ENCODE results near the gene SESN2.
A peak's percentile ranks its signal among the peaks of the same experiment; 100 is the strongest.

Gene SESN2

GRCh38 chr1:28239004-28239403, 20.3 kb upstream of the SESN2 start:
- H3K27me3 ChIP-seq (ENCODE audit: control insufficient read depth, insufficient read depth, low read length), result no peaks in the 10 kb centered on the region
- no peaks in the 10 kb centered on the region; the same call in 1 of the 2 replicates for H3K4me1 ChIP-seq (ENCODE audit: control insufficient read depth, insufficient read depth, low read length)
- no peak overlapping the region for H3K27ac ChIP-seq (ENCODE audit: low read length)
- no peak for DNase-seq (ENCODE audit: low read depth, low spot score)
- no peaks in the 10 kb centered on the region for H3K9me3 ChIP-seq (ENCODE audit: control insufficient read depth, insufficient read depth, low read length)
- WGBS (ENCODE audit: insufficient coverage, insufficient read length), result no CpG with 5 or more reads among the region's 2 CpGs
- H3K36me3 ChIP-seq (ENCODE audit: control insufficient read depth, insufficient read depth, low read length), result no peaks in the 10 kb centered on the region; the same call in 1 of the 2 replicates
- H3K4me3 ChIP-seq (ENCODE audit: low read length), result no peak overlapping the region

- H3K27ac ChIP-seq (ENCODE audit: low read length), result no peak overlapping the region
- H3K9me3 ChIP-seq (ENCODE audit: control insufficient read depth, insufficient read depth, low read length), result no peaks in the 10 kb centered on the region
- WGBS (ENCODE audit: insufficient coverage, insufficient read length), result no CpG with 5 or more reads among the region's 4 CpGs
- no peaks in the 10 kb centered on the region for H3K27me3 ChIP-seq (ENCODE audit: control insufficient read depth, insufficient read depth, low read length)
- H3K4me1 ChIP-seq (ENCODE audit: control insufficient read depth, insufficient read depth, low read length), result no peaks in the 10 kb centered on the region; the same call in 1 of the 2 replicates
- H3K36me3 ChIP-seq (ENCODE audit: control insufficient read depth, insufficient read depth, low read length), result no peaks in the 10 kb centered on the region; the same call in 1 of the 2 replicates
- H3K4me3 ChIP-seq (ENCODE audit: low read length), result no peak overlapping the region
- DNase-seq (ENCODE audit: low read depth, low spot score), result no peak
Measured at GRCh38 chr1:28240024-28240423, 19.3 kb upstream of the SESN2 start.

DNA sequence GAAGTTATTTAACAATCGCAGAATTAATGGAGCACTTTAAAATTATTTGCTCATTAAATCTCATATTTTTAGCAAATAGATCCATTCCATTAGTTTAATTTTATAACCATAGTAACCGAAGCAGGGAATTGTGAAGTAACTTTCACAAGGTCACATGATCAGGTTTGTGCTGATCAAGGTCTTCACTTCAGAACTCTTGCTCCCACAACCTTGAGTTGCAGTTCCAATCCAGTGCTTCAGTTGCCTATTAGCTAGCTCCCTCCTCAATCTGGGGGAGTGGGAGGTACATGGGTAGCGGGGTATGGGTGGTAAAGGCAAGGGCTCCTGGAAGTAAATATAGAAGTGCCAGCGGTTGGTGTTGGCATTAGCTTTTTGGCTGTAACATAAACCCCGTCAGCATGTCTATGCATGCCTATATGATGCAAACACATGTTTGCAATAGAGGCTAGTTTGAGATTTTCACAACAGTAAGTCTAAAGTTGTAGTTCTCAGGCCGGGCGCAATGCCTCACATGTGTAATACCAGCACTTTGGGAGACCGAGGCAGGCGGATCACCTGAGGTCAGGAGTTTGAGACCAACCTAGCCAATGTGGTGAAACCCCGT, 17.6 kb upstream of the SESN2 start:
- no peak for DNase-seq (ENCODE audit: low read depth, low spot score)
- Histone ChIP-seq H3K4me3 (ENCODE audit: low read length) (no peak overlapping the region), H3K27ac (ENCODE audit: low read length) (no peak overlapping the region), H3K9me3 (ENCODE audit: control insufficient read depth, insufficient read depth, low read length) (no peaks in the 10 kb centered on the region), H3K4me1 (ENCODE audit: control insufficient read depth, insufficient read depth, low read length) (no peaks in the 10 kb centered on the region; the same call in 1 of the 2 replicates), H3K27me3 (ENCODE audit: control insufficient read depth, insufficient read depth, low read length) (no peaks in the 10 kb centered on the region), H3K36me3 (ENCODE audit: control insufficient read depth, insufficient read depth, low read length) (no peaks in the 10 kb centered on the region; the same call in 1 of the 2 replicates)
- no CpG with 5 or more reads among the region's 10 CpGs for WGBS (ENCODE audit: insufficient coverage, insufficient read length)

DNA sequence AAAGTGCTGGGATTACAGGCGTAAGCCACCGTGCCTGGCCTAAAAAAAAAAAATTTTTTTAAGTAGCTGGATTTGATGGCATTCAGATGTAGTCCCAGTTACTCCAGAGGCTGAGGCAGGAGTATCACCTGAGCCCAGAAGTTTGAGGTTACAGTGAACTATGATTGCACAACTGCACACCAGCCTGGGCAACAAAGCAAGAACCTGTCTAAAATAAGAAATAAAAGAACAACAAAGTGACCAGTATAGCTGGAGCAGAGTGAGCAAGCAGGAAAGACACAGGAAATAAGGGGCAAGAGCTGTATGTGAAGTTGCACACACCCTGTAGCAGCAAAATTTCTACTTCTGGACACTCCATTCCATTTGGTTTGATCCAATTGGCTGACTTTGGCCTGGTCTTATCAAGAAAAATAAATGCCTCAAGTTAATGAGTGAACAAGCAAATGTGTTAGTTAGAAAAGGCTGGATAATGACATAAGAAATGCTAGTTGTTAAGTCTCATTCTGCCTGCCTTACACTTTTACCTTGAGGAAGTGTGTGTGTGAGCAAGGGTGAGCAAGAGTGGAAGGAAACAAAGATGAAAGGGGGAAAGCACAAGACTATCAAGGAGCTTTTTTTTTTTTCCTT, 15.5 kb upstream of the SESN2 start:
- Histone ChIP-seq H3K4me1 (ENCODE audit: control insufficient read depth, insufficient read depth, low read length) (peaks cover under 1% of the 10 kb centered on the region; the same call in 1 of the 2 replicates), H3K36me3 (ENCODE audit: control insufficient read depth, insufficient read depth, low read length) (no peaks in the 10 kb centered on the region; the same call in 1 of the 2 replicates), H3K27me3 (ENCODE audit: control insufficient read depth, insufficient read depth, low read length) (no peaks in the 10 kb centered on the region), H3K27ac (ENCODE audit: low read length) (no peak overlapping the region), H3K4me3 (ENCODE audit: low read length) (no peak overlapping the region), H3K9me3 (ENCODE audit: control insufficient read depth, insufficient read depth, low read length) (no peaks in the 10 kb centered on the region)
- no CpG with 5 or more reads among the region's 2 CpGs for WGBS (ENCODE audit: insufficient coverage, insufficient read length)
- no peak for DNase-seq (ENCODE audit: low read depth, low spot score)

DNA sequence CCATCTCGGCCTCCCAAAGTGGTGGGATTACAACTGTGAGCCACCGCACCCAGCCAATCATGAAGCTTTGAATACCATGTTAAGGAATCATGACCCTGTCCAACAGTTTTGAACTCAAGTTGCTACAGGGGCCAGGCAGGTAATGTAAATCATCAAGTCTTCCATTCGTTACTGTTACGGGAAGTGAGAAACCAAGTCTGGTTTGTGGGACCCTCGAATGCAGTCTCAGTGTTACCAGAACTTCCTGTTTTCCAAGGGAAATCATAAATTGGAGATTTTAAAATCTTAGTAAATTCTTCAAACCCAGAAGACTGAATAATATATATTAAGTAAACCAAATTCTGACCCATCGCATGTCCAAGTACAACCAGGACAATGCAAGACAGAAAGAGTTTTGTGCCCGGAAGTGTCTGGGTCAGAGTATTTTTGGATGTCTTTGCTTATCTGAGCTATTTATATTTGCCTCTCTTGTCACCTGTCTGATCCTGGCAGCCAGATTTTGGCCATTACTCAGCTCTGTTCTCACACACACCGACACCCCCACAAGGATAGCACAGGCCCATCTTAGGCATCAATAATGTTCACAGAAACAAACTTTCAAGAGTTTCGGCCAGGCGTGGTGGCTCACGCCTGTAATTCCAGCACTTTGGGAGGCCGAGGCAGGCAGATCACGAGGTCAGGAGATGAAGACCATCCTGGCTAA, 14.6 kb upstream of the SESN2 start:
- no peak for DNase-seq (ENCODE audit: low read depth, low spot score)
- Histone ChIP-seq H3K27ac (ENCODE audit: low read length) (no peak overlapping the region), H3K4me3 (ENCODE audit: low read length) (no peak overlapping the region), H3K4me1 (ENCODE audit: control insufficient read depth, insufficient read depth, low read length) (peaks cover 4% of the 10 kb centered on the region; the same call in 1 of the 2 replicates), H3K27me3 (ENCODE audit: control insufficient read depth, insufficient read depth, low read length) (no peaks in the 10 kb centered on the region), H3K9me3 (ENCODE audit: control insufficient read depth, insufficient read depth, low read length) (no peaks in the 10 kb centered on the region), H3K36me3 (ENCODE audit: control insufficient read depth, insufficient read depth, low read length) (no peaks in the 10 kb centered on the region; the same call in 1 of the 2 replicates)
- no CpG with 5 or more reads among the region's 13 CpGs for WGBS (ENCODE audit: insufficient coverage, insufficient read length)

DNA sequence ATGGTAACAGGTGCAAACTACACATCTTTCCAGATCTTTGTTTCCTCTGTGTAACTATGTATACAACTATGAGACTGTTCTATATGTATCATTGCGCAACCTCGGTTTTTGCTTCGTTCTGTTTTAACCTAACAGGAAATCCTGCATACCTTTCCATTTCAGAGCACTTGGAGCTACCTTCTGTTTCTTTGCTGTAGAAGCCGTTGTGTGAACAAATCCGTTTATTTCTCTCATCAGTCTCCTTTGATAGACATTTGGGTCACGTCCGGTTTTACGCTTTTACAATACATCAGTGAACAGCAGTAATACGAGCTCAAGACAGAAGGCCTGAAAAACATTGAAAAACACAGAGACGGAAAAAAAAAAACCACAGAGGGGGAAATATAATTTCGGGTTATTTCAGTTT, 12.9 kb upstream of the SESN2 start:
- DNase-seq (ENCODE audit: low read depth, low spot score), result no peak

GRCh38 chr1:28247612-28248272, 11.6 kb upstream of the SESN2 start:
- no peak overlapping the region for H3K27ac ChIP-seq (ENCODE audit: low read length)
- no CpG with 5 or more reads among the region's 11 CpGs for WGBS (ENCODE audit: insufficient coverage, insufficient read length)
- no peaks in the 10 kb centered on the region for H3K27me3 ChIP-seq (ENCODE audit: control insufficient read depth, insufficient read depth, low read length)
- peaks cover 4% of the 10 kb centered on the region; the same call in 1 of the 2 replicates for H3K4me1 ChIP-seq (ENCODE audit: control insufficient read depth, insufficient read depth, low read length)
- no peak for DNase-seq (ENCODE audit: low read depth, low spot score)
- H3K9me3 ChIP-seq (ENCODE audit: control insufficient read depth, insufficient read depth, low read length), result no peaks in the 10 kb centered on the region
- H3K4me3 ChIP-seq (ENCODE audit: low read length), result no peak overlapping the region
- H3K36me3 ChIP-seq (ENCODE audit: control insufficient read depth, insufficient read depth, low read length), result no peaks in the 10 kb centered on the region; the same call in 1 of the 2 replicates

More for the DNA sequence above, 12.9 kb upstream of the SESN2 start:
- no peak overlapping the region for H3K27ac ChIP-seq (ENCODE audit: low read length)
- H3K27me3 ChIP-seq (ENCODE audit: control insufficient read depth, insufficient read depth, low read length), result no peaks in the 10 kb centered on the region
- H3K4me3 ChIP-seq (ENCODE audit: low read length), result peak overlapping the region; percentile 44; the same call in 1 of the 2 replicates
- H3K36me3 ChIP-seq (ENCODE audit: control insufficient read depth, insufficient read depth, low read length), result no peaks in the 10 kb centered on the region; the same call in 1 of the 2 replicates
- no CpG with 5 or more reads among the region's 11 CpGs for WGBS (ENCODE audit: insufficient coverage, insufficient read length)
- no peaks in the 10 kb centered on the region for H3K9me3 ChIP-seq (ENCODE audit: control insufficient read depth, insufficient read depth, low read length)
- H3K4me1 ChIP-seq (ENCODE audit: control insufficient read depth, insufficient read depth, low read length), result peaks cover 4% of the 10 kb centered on the region; the same call in 1 of the 2 replicates

DNA sequence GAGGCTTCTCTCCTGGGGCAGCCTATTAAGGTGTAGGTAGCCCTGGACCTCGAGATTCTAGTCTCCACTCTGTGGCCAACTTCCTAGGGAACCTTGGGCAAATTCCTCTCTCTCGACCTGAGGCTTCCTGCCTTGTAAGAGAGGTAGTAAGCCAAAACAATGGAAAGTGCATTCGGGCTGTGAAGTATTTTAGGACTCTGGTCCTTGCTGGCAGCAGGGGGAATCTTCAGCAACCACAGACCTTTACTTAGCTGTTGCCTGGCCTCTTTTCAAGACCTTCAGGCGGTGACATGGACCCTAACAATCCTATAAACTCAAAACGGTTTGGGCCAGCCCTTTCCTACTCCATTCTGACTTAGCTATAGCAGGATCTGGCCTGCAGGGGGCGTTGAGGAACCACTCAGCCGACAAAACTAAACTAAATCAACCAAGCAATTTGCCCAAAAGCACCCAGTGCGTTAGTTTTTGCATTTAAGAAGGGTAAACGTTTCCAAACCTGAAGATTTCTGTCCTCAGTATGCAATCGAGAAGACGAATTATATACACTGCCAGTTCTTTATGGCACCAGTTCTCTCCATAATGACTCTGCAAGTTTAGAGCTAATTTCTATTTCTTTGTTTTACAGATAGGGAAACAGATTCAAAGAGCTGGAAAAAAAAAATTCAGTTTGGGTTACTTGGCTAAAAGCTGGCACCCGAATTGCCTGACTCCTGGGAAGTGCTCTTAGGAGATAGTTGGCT, 10.9 kb upstream of the SESN2 start:
- Histone ChIP-seq H3K9me3 (ENCODE audit: control insufficient read depth, insufficient read depth, low read length) (no peaks in the 10 kb centered on the region), H3K27ac (ENCODE audit: low read length) (no peak overlapping the region), H3K4me1 (ENCODE audit: control insufficient read depth, insufficient read depth, low read length) (peaks cover 4% of the 10 kb centered on the region; the same call in 1 of the 2 replicates), H3K4me3 (ENCODE audit: low read length) (no peak overlapping the region), H3K27me3 (ENCODE audit: control insufficient read depth, insufficient read depth, low read length) (no peaks in the 10 kb centered on the region), H3K36me3 (ENCODE audit: control insufficient read depth, insufficient read depth, low read length) (no peaks in the 10 kb centered on the region)
- WGBS (ENCODE audit: insufficient coverage, insufficient read length), result no CpG with 5 or more reads among the region's 12 CpGs
- no peak for DNase-seq (ENCODE audit: low read depth, low spot score)

DNA sequence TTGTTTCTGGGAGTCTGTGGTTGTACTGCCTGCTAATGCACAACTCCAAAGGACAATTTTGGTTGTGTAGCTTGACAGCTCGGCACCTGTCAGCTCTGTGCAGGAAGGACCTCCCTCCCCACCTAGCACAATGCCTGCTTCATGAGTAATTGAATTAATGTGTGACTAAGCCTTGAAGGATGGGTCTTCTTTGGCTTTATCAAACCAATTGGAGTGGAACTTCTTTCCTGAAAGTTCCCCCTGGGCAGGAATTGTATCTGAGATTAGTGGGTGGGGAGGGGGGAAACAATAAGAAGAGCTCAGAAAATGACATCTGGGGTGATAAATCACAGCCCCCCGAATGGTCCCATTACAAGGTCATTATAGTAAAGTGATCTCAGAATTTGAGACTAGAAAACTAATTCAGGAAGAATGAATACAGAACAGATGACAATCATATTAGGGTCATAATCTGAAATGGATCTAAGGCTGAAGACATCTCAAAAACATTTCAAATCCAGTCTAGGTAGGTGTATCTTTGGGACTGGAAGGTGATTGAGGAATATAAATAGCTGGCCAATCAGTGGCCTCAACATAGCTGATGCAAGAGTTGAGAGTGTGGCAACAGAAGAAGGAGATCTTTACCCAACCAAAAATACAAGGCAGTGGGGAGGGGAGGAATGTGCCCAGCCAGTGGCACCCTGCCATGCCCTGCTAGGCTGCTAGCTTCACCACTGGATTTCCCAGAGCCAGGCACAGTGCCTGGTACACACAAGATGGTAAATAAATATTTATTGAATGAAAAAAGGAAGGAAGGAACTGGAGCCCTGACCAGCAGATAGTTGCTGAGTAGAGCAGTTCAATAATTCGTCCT, 10.1 kb upstream of the SESN2 start:
- Histone ChIP-seq H3K27me3 (ENCODE audit: control insufficient read depth, insufficient read depth, low read length) (no peaks in the 10 kb centered on the region), H3K27ac (ENCODE audit: low read length) (no peak overlapping the region), H3K9me3 (ENCODE audit: control insufficient read depth, insufficient read depth, low read length) (no peaks in the 10 kb centered on the region), H3K4me3 (ENCODE audit: low read length) (no peak overlapping the region), H3K4me1 (ENCODE audit: control insufficient read depth, insufficient read depth, low read length) (peaks cover 4% of the 10 kb centered on the region; the same call in 1 of the 2 replicates), H3K36me3 (ENCODE audit: control insufficient read depth, insufficient read depth, low read length) (no peaks in the 10 kb centered on the region)
- DNase-seq (ENCODE audit: low read depth, low spot score), result no peak
- no CpG with 5 or more reads among the region's 3 CpGs for WGBS (ENCODE audit: insufficient coverage, insufficient read length)
